Dermis blood vessel endothelial cell (primary cell): ENCODE results near the gene RBMS3. TPM values are rescaled to one million over a fixed set of nuclear protein-coding genes. Genes with fewer than 3 reads are reported as not detected.
"Not testable (repeated sequence)": the region's sequence is repeated elsewhere in the genome, so short reads cannot be mapped to it uniquely, and the experiment has no call there.

Experiments used
- DNase-seq: peaks from one replicate; pipeline ENCODE4 v3.0.0; 2010
- total RNA-seq: library from RNA; depleted of rRNA; stranded (reverse); fragments of >200 nt; gene quantifications from 2 replicates; pipeline ENCODE4 v1.2.3, GENCODE V29; 2014

Gene RBMS3
- total RNA-seq, 1 donor from 2014 or later: 37.6 TPM

- DNase-seq: no peak
Observed at GRCh38 chr3:29755416-29755815, 474.5 kb downstream of the RBMS3 start.

DNA sequence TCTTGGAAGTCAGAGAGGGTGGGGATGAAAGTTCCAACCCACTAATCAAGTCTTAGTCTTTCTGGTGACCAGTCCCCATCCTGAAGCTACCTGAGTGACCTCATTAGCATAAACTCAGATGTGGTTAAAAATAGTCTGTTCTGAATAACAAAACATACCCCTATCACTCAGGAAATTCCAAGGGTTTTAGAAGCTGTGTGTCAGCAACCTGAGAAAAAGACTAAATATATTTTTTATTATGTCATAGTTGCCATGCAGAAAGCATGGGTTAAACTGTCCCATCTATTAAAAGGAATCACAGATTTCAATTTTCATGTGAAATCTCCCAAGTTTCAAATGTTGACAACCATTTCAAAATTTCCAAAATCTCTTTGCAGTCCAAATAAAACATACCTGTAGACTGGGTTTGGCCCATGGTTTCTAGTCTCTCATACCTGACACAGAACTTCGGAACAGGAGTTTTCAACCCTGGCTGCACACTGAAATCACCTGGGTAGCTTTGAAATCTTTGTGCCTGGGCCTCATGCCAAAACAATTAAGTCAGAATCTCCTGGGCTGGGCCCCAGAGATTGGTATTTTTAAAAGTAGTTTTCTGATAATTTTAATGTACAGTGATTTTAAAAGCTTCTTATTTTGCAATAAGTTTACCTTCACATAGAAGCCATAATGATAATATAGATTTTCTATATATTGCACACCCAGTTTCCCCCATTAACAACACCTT lies 476.3 kb downstream of the RBMS3 start:
- peak; percentile 78 for DNase-seq

DNA sequence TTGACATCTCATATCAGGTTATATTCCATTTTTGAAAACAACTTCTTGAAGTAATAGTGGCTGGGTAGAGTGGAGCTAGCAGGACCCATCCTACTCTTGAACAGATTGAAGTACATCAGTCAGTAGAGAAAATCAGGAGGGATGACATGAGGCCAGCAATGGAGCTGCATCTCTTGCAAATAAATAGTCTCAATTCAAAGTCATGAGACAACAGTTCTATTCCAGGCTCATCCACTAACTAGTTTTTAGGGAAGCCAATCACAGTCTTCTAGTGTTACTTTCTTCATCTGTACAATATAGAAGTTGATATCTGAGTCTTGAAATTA lies 477.2 kb downstream of the RBMS3 start:
- no peak for DNase-seq

GRCh38 chr3:29758434-29759322 lies 477.8 kb downstream of the RBMS3 start:
- peak; percentile 74 for DNase-seq

DNA sequence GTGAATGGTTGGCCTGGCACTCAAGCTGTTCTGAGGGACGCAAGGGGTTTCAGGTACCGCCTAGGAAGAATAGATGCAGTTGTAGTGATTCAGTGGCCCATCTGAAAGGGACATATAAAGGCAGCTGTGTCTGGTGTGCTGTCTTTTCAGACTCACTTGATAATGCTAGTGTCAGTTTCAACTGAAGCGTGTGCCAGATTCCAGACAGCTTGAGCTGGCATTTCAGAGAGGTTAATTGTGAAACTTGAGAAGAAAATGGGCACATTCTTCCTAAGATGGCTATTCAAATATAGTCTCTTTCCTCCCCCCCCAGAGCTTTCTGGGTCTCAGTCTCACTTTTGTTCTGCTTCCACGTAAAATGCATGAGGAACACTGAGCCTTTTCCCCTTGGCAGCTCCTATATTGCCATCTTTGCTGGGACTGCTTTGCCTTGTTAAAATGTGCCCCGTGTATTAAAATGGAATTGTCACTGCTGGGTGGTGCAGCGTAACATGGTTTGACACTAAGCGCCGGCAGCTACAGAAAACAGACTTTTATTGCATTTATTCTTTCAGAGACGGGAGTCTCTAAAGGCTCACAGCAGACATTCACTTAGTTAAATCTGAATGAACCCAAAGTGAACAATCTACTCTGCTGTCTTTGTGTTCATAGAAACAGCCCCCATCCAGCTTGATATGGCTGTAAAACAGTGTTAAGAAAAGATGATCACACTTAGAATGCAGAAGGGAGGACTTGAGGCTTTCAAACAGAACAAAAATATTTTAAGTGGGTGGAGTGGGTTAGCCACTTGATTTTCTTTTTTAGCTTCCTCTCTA lies 478.7 kb downstream of the RBMS3 start:
- DNase-seq: peak; percentile 30

- DNase-seq: no peak
Observed at GRCh38 chr3:29760226-29760685, 479.4 kb downstream of the RBMS3 start.

- no peak for DNase-seq
Observed at GRCh38 chr3:29761517-29761916, 480.6 kb downstream of the RBMS3 start.

GRCh38 chr3:29763115-29763514 lies 482.2 kb downstream of the RBMS3 start:
- DNase-seq: no peak

DNA sequence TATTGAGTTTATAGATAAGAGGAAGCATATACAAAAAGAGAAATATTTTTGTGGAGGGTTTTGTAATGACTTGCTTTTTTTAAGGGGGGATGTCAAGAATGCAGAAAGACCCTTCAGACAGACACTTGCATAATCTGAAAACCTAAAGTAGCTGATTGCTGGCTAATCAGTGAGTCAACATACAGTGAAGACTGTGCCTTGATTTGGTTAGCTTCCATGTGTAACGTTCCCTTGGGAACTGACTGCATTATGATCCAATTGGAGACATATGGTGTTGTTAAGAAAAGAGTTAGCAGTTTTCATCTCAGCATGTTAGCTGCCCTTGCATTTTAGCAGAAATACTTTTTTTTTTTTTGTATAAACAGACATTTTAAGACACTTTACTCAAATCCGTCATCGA lies 483.2 kb downstream of the RBMS3 start:
- peak; percentile 49 for DNase-seq

DNA sequence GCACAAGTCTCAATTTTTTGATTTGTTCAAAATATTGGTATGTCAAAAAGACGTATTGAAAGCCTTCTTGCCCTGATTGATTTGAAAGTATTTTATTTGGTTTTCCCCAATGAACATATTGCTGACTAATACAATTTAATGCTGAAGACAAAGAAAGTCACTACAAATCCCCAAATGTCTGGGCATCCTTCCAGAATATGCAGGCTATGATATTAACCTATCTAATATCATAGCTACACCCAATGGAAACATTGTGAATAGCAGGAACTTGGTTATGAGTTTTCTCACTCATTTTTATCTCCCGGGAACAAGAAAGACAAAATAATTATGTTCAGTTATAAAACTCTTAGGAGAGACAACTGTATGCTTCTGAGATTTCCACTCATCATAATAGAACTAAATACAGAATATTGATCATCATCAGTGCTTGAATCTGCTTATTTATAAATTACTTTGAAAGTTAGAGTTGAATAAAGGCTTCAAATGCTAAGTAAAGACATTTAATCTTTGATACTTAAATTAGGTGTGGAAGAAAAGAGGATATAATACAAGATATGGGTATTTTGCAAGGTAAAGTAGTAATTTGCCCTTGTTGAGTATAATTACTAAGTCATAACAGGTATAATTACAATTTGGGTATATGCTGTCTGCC lies 483.9 kb downstream of the RBMS3 start:
- DNase-seq: peak; percentile 91

DNA sequence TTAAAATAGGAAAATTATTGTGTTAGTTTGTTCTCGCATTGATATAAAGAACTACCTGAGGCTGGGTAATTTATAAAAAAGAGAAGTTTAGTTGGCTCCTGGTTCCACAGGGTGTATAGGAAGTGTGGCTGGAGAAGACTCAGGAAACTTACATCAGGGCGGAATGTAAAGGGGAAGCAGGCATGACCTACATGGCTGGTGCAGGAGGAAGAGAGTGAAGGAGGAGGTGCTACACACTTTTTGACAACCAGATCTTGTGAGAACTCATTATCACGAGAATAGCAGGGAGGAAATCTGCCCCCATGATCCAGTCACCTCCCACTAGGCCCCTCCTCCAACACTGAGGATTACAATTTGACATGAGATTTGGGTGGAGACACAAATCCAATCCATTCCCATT lies 490.7 kb downstream of the RBMS3 start:
- no peak for DNase-seq

GRCh38 chr3:29772436-29772835 lies 491.6 kb downstream of the RBMS3 start:
- DNase-seq: no peak

DNA sequence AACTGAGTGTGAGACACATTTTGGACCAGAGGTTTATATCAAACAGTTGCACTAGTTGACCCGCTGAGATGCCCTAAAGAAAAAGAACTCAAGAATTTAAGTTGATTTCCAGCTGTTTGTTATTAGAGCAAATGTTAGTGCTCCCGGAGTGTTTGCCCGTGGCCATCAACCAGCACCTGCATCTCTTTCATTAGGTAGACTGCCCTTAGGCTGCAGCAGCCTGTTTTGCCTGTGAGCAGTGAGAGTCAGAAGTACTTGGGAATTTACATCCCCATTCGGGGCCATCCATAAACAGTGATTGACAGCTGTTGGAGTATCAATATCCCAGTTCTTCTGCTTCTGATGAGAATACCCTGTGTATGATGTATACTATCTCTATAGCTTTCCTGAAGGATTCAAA lies 492.6 kb downstream of the RBMS3 start:
- DNase-seq: no peak

GRCh38 chr3:29775340-29775739 lies 494.5 kb downstream of the RBMS3 start:
- DNase-seq: no peak

- DNase-seq: no peak
Observed at GRCh38 chr3:29777869-29778268, 497.0 kb downstream of the RBMS3 start.

GRCh38 chr3:29789686-29790085 lies 508.8 kb downstream of the RBMS3 start:
- no peak for DNase-seq

DNA sequence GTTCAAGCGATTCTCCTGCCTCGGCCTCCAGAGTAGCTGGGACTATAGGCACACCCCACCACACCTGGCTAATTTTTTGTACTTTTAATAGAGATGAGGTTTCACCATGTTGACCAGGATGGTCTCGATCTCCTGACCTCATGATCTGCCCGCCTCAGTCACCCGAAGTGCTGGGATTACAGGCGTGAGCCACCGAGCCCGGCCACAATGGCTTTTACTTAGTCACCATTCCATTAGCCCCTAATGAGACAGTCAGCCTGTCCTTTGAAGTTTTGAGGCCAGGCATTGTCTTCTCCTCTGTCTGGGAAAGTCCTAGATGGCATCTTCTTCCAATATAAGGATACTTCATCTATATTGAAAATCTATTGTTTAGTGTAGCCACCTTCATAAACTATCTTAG lies 515.9 kb downstream of the RBMS3 start:
- DNase-seq: no peak

DNA sequence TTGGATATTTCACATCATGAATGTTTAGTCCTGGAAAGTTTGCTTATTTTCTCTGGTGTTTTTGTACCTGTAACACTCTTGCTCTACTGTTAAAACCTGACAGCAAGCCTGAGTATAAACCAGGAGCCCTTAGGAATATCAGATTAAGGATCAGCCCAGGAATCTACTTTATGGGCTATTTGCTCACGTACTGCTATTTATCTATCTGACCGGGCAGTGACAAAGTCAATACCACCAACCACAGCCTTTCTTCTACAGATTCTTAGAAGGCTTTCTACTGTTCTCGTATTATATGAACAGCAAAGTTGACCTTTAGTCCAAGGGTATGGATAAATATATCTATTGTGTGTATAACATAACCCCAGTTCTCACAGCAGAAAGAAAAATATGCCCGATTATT lies 521.2 kb downstream of the RBMS3 start:
- no peak for DNase-seq

DNA sequence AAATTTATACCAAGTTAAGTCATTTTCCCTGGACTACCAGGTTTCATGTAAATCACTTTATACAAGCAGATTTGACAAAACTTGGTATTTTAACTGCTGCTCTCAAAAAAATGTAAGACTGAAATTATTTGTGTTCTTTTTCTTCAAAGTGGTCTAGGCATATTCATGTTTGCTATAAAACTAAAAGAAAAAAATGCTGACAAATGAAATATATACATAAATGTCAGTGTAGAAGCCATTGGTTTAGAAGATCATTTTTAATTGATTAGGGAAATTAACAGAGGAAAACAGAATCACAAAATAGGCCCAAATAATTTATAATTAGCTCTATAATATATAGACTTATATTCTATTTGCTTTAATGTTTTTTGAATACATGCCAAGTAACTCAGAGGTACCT lies 523.2 kb downstream of the RBMS3 start:
- DNase-seq: no peak

DNA sequence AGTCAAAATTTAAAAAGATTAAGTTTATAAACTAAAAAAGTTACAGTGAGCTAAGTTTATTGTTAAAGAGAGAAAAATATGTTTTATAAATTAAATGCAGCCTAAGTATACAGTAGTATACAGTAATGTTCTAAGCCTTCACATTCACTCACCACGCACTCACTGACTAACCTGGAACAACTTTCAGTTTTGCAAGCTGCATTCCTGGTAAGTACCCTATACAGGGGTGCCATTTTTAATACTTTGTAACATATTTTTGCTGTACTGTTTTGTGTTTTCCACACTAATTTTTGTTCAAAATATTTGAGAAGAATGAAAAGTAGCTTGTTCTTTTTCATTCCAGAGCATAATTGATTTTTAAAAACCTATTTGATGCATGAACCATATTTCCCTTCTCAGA lies 524.9 kb downstream of the RBMS3 start:
- DNase-seq: no peak

- not testable (repeated sequence) for DNase-seq
Observed at GRCh38 chr3:29808324-29808723, 527.5 kb downstream of the RBMS3 start.

GRCh38 chr3:29822071-29822470 lies 541.2 kb downstream of the RBMS3 start:
- peak; percentile 37 for DNase-seq

- no peak for DNase-seq
Observed at GRCh38 chr3:29823233-29823632, 542.4 kb downstream of the RBMS3 start.
